ENCODE results near the gene IL4R.

The IL4R gene

GRCh38 chr16:27330542-27330941 is 16.8 kb downstream of the IL4R start:
- no peak overlapping the region for H3K4me3 ChIP-seq (ENCODE audit: low read length)
- TF ChIP-seq CTCF (IDR thresholded peaks at IDR 0.05; ENCODE audit: low read depth, low read length, poor library complexity, severe bottlenecking) (no peak), EZH2phosphoT487 (IDR thresholded peaks at IDR 0.05; ENCODE audit: borderline replicate concordance, low read length) (no peak)
- 0 out of 2 replicates have a peak, but pooled peaks cover 4% of the 10 kb centered on the region for H3F3A ChIP-seq (ENCODE audit: control insufficient read depth, insufficient read depth)
- no peak overlapping the region for H3K4me2 ChIP-seq (ENCODE audit: low read length)
- H3K4me1 ChIP-seq (ENCODE audit: control insufficient read depth, low read length), result peaks cover 22% of the 10 kb centered on the region
- H3K27ac ChIP-seq (ENCODE audit: low read depth, low read length), result no peak overlapping the region
- H3K36me3 ChIP-seq (ENCODE audit: control insufficient read depth, low read length), result peaks cover 89% of the 10 kb centered on the region
- peaks cover 98% of the 10 kb centered on the region for H3K79me2 ChIP-seq (ENCODE audit: control insufficient read depth, low read length)
- H3K27me3 ChIP-seq (ENCODE audit: control insufficient read depth, low read length), result no peaks in the 10 kb centered on the region
- no peaks in the 10 kb centered on the region for H3K9me2 ChIP-seq (replicated peaks; ENCODE audit: control insufficient read depth, low read length)
- H4K20me1 ChIP-seq (ENCODE audit: control insufficient read depth, insufficient read depth, low read depth, low read length), result no peaks in the 10 kb centered on the region; the same call in 1 of the 2 replicates
- no peaks in the 10 kb centered on the region for H3K9me3 ChIP-seq (ENCODE audit: control insufficient read depth, insufficient read depth, low read length)

DNA sequence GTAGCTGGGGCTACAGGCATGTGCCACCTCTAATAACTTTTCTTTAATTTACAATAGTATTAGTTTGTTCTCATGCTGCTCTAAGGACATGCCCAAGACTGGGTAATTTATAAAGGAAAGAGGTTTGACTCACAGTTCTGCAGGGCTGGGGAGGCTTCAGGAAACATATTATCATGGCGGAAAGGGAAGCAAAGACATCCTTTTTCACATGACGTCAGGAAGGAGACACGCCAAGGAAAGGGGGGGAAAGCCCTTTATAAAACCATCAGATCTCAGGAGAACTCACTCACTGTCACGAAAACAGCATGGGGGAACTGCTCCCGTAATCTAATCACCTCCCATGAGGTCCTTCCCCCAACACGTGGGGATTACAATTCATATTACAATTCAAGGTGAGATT is 18.3 kb downstream of the IL4R start:
- Histone ChIP-seq H3K4me3 (ENCODE audit: low read length) (no peak overlapping the region), H3K4me1 (ENCODE audit: control insufficient read depth, low read length) (peaks cover 7% of the 10 kb centered on the region), H3K9me3 (ENCODE audit: control insufficient read depth, insufficient read depth, low read length) (no peaks in the 10 kb centered on the region), H3K4me2 (ENCODE audit: low read length) (no peak overlapping the region), H3K9me2 (replicated peaks; ENCODE audit: control insufficient read depth, low read length) (no peaks in the 10 kb centered on the region), H3K36me3 (ENCODE audit: control insufficient read depth, low read length) (peaks cover 82% of the 10 kb centered on the region), H3K79me2 (ENCODE audit: control insufficient read depth, low read length) (peaks cover 96% of the 10 kb centered on the region), H3K27me3 (ENCODE audit: control insufficient read depth, low read length) (no peaks in the 10 kb centered on the region), H3K27ac (ENCODE audit: low read depth, low read length) (no peak overlapping the region), H4K20me1 (ENCODE audit: control insufficient read depth, insufficient read depth, low read depth, low read length) (peaks cover 3% of the 10 kb centered on the region; the same call in 1 of the 2 replicates), H3F3A (ENCODE audit: control insufficient read depth, insufficient read depth) (0 out of 2 replicates have a peak, but pooled peaks cover 4% of the 10 kb centered on the region)
- TF ChIP-seq CTCF (IDR thresholded peaks at IDR 0.05; ENCODE audit: low read depth, low read length, poor library complexity, severe bottlenecking) (no peak), EZH2phosphoT487 (IDR thresholded peaks at IDR 0.05; ENCODE audit: borderline replicate concordance, low read length) (no peak)

GRCh38 chr16:27333104-27333503 is 19.3 kb downstream of the IL4R start:
- no peak for TF ChIP-seq CTCF (IDR thresholded peaks at IDR 0.05; ENCODE audit: low read depth, low read length, poor library complexity, severe bottlenecking)
- TF ChIP-seq EZH2phosphoT487 (IDR thresholded peaks at IDR 0.05; ENCODE audit: borderline replicate concordance, low read length), result no peak
- Histone ChIP-seq H4K20me1 (ENCODE audit: control insufficient read depth, insufficient read depth, low read depth, low read length) (0 out of 2 replicates have a peak, but pooled peaks cover 3% of the 10 kb centered on the region), H3K9me3 (ENCODE audit: control insufficient read depth, insufficient read depth, low read length) (no peaks in the 10 kb centered on the region), H3K27ac (ENCODE audit: low read depth, low read length) (no peak overlapping the region), H3K4me1 (ENCODE audit: control insufficient read depth, low read length) (peaks cover 7% of the 10 kb centered on the region), H3K36me3 (ENCODE audit: control insufficient read depth, low read length) (peaks cover 82% of the 10 kb centered on the region), H3K27me3 (ENCODE audit: control insufficient read depth, low read length) (no peaks in the 10 kb centered on the region), H3K4me2 (ENCODE audit: low read length) (no peak overlapping the region), H3K79me2 (ENCODE audit: control insufficient read depth, low read length) (peaks cover 96% of the 10 kb centered on the region), H3K9me2 (replicated peaks; ENCODE audit: control insufficient read depth, low read length) (no peaks in the 10 kb centered on the region), H3K4me3 (ENCODE audit: low read length) (no peak overlapping the region), H3F3A (ENCODE audit: control insufficient read depth, insufficient read depth) (0 out of 2 replicates have a peak, but pooled peaks cover 4% of the 10 kb centered on the region)

Measured in DOHH2 (cell line).